Vagina (tissue), 2 donors: ENCODE data around the gene NRXN3.

Experiments used
- POLR2A ChIP-seq, 2 donors: fragments of 450-650 bp; IDR thresholded peaks; one replicate each; pipeline ENCODE4 v1.6.1; 2017; ENCODE audit warnings: antibody characterized with exemption in 2 of 2, mild to moderate bottlenecking in 2 of 2, moderate library complexity in 2 of 2
- TF ChIP-seq, protein P1 (sequence below), 3 experiments: fragments of 450-650 bp in 2 of 3; fragments of 200-600 bp in 1 of 3; sonication (generic) in 1 of 3; IDR thresholded peaks; one replicate each; pipeline ENCODE4 v1.5.1; 2017 to 2019; ENCODE audit warnings: antibody characterized with exemption in 3 of 3, mild to moderate bottlenecking in 2 of 3, moderate library complexity in 2 of 3

DNA sequence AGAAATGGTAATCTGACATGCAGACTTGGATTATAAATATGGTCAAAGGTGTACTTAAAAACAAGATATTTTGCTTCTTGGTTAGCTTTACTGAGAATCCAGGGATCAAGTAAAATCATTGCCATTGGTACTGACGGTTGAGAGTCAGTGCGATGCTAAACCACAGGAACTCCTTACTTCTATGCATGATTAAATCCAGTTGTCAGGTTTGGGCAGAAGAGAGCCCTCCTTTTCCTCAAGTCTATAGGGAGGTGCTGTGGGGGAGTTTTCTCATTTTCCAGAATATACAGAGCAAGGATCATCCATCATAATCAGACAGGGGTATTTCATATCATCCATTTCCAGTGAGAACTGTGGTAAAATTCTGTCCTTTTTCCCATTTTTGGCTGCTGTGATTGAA lies 839.1 kb downstream of the NRXN3 start:
- no peak for TF ChIP-seq POLR2A (IDR thresholded peaks at IDR 0.05)
- TF ChIP-seq, protein P1, sequence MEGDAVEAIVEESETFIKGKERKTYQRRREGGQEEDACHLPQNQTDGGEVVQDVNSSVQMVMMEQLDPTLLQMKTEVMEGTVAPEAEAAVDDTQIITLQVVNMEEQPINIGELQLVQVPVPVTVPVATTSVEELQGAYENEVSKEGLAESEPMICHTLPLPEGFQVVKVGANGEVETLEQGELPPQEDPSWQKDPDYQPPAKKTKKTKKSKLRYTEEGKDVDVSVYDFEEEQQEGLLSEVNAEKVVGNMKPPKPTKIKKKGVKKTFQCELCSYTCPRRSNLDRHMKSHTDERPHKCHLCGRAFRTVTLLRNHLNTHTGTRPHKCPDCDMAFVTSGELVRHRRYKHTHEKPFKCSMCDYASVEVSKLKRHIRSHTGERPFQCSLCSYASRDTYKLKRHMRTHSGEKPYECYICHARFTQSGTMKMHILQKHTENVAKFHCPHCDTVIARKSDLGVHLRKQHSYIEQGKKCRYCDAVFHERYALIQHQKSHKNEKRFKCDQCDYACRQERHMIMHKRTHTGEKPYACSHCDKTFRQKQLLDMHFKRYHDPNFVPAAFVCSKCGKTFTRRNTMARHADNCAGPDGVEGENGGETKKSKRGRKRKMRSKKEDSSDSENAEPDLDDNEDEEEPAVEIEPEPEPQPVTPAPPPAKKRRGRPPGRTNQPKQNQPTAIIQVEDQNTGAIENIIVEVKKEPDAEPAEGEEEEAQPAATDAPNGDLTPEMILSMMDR (IDR thresholded peaks at IDR 0.05), result no peak
